GM12874 (cell line): Measurements from ENCODE around the gene FRK.

Experiments used
- CTCF ChIP-seq: IDR thresholded peaks from 2 replicates; pipeline ENCODE4 v1.5.1; 2011; ENCODE audit warnings: low read depth, mild to moderate bottlenecking, control low read depth, low read length, moderate library complexity; ENCODE audit not compliant: insufficient read depth

FRK gene

DNA sequence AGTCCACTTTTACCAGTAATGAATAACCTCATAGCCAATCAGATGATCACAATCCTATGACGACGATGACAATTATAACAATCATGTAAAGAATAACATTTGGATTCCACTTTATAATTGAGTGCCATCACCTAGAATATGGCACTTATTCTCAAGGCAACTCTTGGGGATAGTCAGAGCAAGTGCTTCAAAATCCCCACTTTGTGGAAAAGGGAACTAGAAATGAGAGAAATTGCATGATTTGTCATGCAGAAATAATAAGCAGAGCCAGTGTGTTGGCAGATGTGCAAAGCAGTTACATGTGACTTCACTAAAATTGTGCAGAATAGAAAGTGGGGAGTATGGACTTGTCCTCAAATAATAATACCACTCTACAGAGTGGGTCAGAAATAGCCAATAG is 41.3 kb downstream of the FRK start:
- TF ChIP-seq CTCF: no peak

DNA sequence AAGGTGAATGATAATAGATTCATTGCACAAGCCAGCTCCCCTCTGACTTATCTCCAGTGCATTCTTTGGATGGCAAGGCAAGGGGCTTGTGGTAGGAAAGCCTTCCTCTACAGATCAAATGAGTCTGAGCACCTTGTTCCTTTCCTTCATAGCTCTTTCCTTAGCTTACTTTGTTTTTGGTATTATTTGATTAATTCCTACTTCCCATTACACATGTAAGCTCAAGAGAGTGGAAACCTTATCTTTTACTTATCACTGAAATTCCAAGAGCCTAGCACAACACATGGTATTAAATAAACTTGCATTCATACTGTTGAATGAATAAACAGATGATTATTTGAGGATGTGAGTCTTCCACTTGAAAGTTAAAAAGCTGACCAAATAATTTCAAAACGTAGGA is 41.7 kb downstream of the FRK start:
- no peak for TF ChIP-seq CTCF

DNA sequence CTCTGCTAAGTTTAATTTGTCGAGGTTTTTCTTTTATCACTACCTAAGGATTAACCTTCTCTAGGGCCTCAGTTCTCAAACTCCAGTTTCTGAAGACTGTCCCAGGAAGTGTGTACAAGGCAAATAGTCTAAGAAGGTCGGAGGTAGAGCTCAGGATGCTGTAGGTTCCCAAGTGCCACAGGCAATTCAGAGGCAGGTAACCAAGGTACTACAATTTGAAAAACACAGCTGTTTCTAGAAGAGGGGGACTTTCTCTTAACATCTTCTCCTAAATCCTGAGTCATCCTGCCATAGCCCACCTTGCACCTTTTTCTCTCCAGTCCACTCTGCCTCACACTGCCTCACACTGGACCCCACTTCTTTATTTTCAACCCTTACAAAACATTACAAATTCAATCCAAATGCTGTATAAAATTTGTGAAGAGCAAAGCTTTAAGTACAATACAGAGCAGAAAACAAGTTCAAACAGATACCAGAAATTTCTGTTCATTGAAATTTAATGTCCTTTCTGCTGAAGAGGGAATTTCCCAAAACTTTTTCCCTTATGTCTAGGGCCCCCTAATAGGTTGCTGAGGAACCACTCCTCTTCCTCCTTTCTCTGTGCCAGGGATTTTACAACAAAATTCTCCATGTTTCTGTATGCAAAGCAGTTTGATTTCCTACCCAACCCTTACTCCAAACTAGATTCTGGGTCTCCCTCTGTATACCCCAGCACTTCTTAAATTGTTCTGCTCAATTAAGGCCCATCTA is 43.0 kb downstream of the FRK start:
- TF ChIP-seq CTCF: no peak

- no peak for TF ChIP-seq CTCF
Observed at GRCh38 chr6:116016846-116017545, 43.7 kb downstream of the FRK start.

DNA sequence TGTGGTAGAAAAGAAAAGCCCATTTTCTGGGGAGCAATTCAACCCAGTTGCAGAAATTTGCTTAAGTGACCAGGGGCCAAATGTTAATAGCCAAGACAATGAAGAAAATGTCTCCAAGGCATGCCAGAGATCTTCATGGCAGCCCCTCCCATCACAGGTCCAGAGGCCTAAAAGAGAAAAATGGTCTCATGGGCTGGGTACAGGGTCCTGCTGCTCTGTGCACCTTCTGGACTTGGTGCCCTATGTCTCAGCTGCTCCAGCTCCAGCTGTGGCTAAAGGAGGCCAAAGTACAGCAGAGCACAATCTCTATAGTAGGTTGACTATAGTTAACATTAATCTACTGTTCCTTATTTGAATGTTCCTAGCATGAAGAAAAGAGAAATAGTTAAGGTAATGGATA is 44.7 kb downstream of the FRK start:
- TF ChIP-seq CTCF: no peak

DNA sequence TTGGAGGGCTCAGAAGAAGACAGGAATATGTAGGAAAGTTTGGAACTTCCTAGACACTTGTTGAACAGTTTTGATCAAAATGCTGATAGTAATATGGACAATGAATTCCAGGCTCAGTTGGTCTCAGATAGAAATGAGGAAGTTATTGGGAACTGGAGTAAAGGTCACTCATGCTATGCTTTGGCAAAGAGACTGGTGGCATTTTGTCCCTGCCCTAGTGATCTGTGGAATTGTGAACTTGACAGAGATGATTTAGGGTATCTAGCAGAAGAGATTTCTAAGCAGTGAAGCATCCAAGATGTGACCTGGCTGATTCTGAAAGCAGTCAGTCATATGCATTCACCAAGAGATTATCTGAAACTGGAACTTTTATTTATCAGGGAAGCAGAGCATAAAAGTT is 45.1 kb downstream of the FRK start:
- TF ChIP-seq CTCF: no peak

DNA sequence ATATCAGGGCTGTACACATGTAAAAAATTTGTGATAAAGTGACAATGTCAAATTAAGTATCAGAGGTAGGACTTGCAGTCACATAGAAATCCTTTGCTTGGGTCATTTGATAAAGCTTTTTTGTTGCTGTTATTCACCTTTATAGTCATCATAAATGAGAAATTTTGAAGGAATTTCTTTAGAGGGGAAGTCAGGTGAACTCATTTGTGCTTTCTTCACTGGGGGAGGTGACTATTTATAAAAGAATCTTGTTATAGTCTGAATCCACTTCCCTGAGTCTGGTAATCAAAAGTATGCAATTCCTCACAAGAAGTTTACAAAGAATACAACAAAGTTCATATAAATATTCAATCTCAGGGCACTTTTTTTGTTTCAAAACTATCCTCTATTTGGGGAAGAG is 47.7 kb downstream of the FRK start:
- TF ChIP-seq CTCF: no peak
